Vagina (tissue), 2 donors: ENCODE results near the gene DAZAP2. TPM values are rescaled to one million over a fixed set of nuclear protein-coding genes. Genes with fewer than 3 reads are reported as not detected.

Experiments
- DNase-seq, 2 donors: peaks; one replicate each; pipeline ENCODE4 v3.0.0-alpha.2; 2017; ENCODE audit errors: extremely low spot score in 2 of 2
- H3K27ac ChIP-seq: fragments of 200-600 bp; sonication (generic); one replicate; pipeline ENCODE4 v1.5.1; 2019
- H3K27me3 ChIP-seq: fragments of 200-600 bp; sonication (generic); one replicate; pipeline ENCODE4 v1.5.1; 2019
- H3K36me3 ChIP-seq, 2 donors: fragments of 200-600 bp; sonication (generic); one replicate each; pipeline ENCODE4 v1.5.1; 2017 to 2019
- H3K4me1 ChIP-seq: fragments of 200-600 bp; sonication (generic); one replicate; pipeline ENCODE4 v1.5.1; 2019
- H3K4me3 ChIP-seq, 2 donors: fragments of 200-600 bp; sonication (generic); 1 replicate in 1 of 2; 2 replicates in 1 of 2; pipeline ENCODE4 v1.5.1; 2016 to 2019
- H3K9me3 ChIP-seq: fragments of 200-600 bp; sonication (generic); one replicate; pipeline ENCODE4 v1.5.1; 2019
- CTCF ChIP-seq, 3 experiments: fragments of 450-650 bp in 2 of 3; fragments of 200-600 bp in 1 of 3; sonication (generic) in 1 of 3; IDR thresholded peaks; one replicate each; pipeline ENCODE4 v1.5.1; 2017 to 2019; ENCODE audit warnings: antibody characterized with exemption in 3 of 3, mild to moderate bottlenecking in 2 of 3, moderate library complexity in 2 of 3
- POLR2A ChIP-seq, 2 donors: fragments of 450-650 bp; IDR thresholded peaks; one replicate each; pipeline ENCODE4 v1.6.1; 2017; ENCODE audit warnings: antibody characterized with exemption in 2 of 2, mild to moderate bottlenecking in 2 of 2, moderate library complexity in 2 of 2
- POLR2AphosphoS5 ChIP-seq, 2 donors: sonication (generic); formaldehyde crosslinking; IDR thresholded peaks; one replicate each; pipeline ENCODE4 v1.9.0; 2017; ENCODE audit warnings: antibody characterized with exemption in 2 of 2, mild to moderate bottlenecking in 2 of 2, low read depth in 1 of 2; ENCODE audit not compliant: insufficient read depth in 1 of 2
- intact Hi-C: fragments of 100-400 bp; cut with DNase I; formaldehyde crosslinking; loops from one replicate; pipeline ENCODE4 v1.15.1; 2023
- total RNA-seq: library from RNA; depleted of rRNA; stranded (reverse); fragments of >200 nt; gene quantifications from one replicate; pipeline ENCODE4 v1.2.3, GENCODE V29; 2016

The DAZAP2 gene
- total RNA-seq, 1 donor from 2014 or later = 230 TPM

GRCh38 chr12:51240971-51241370 is 2.3 kb downstream of the DAZAP2 start:
- no peak overlapping the region for H3K4me3 ChIP-seq
- no peak for DNase-seq
- intact Hi-C loops = no loop called here
- no peaks in the 10 kb centered on the region for H3K27me3 ChIP-seq
- TF ChIP-seq CTCF (IDR thresholded peaks at IDR 0.05) (no peak), POLR2AphosphoS5 (IDR thresholded peaks at IDR 0.05; ENCODE audit: insufficient read depth in 1 of 2, low read depth in 1 of 2) (no peak), POLR2A (IDR thresholded peaks at IDR 0.05) (no peak)
- no peak overlapping the region for H3K27ac ChIP-seq
- no peaks in the 10 kb centered on the region for H3K9me3 ChIP-seq
- peaks cover 31% of the 10 kb centered on the region for H3K4me1 ChIP-seq
- peaks cover 0 to 41% of the 10 kb centered on the region in 2 donors for H3K36me3 ChIP-seq

- Histone ChIP-seq H3K4me1 (peaks cover 37% of the 10 kb centered on the region), H3K36me3 (peaks cover 0 to 41% of the 10 kb centered on the region in 2 donors), H3K27ac (no peak overlapping the region), H3K27me3 (no peaks in the 10 kb centered on the region), H3K9me3 (no peaks in the 10 kb centered on the region), H3K4me3 (no peak overlapping the region)
- TF ChIP-seq POLR2A (IDR thresholded peaks at IDR 0.05) (no peak), POLR2AphosphoS5 (IDR thresholded peaks at IDR 0.05; ENCODE audit: insufficient read depth in 1 of 2, low read depth in 1 of 2) (no peak), CTCF (IDR thresholded peaks at IDR 0.05) (no peak)
- no peak for DNase-seq
- intact Hi-C loops = no loop called here
Observed at GRCh38 chr12:51242120-51242519, 3.5 kb downstream of the DAZAP2 start.

GRCh38 chr12:51242876-51243275 is 4.2 kb downstream of the DAZAP2 start:
- no peak overlapping the region for H3K4me3 ChIP-seq
- intact Hi-C loops = no loop called here
- peaks cover 45% of the 10 kb centered on the region for H3K4me1 ChIP-seq
- H3K9me3 ChIP-seq = no peaks in the 10 kb centered on the region
- DNase-seq = no peak
- H3K27me3 ChIP-seq = no peaks in the 10 kb centered on the region
- H3K27ac ChIP-seq = no peak overlapping the region
- no peak for TF ChIP-seq POLR2A (IDR thresholded peaks at IDR 0.05)
- no peak for TF ChIP-seq POLR2AphosphoS5 (IDR thresholded peaks at IDR 0.05; ENCODE audit: insufficient read depth in 1 of 2, low read depth in 1 of 2)
- TF ChIP-seq CTCF (IDR thresholded peaks at IDR 0.05) = no peak
- H3K36me3 ChIP-seq = peaks cover 0 to 41% of the 10 kb centered on the region in 2 donors

GRCh38 chr12:51244269-51244668 is 5.6 kb downstream of the DAZAP2 start:
- Histone ChIP-seq H3K36me3 (peaks cover 0 to 41% of the 10 kb centered on the region in 2 donors), H3K27ac (no peak overlapping the region), H3K27me3 (no peaks in the 10 kb centered on the region), H3K9me3 (no peaks in the 10 kb centered on the region), H3K4me1 (peaks cover 43% of the 10 kb centered on the region), H3K4me3 (no peak overlapping the region)
- DNase-seq = no peak
- no peak for TF ChIP-seq CTCF (IDR thresholded peaks at IDR 0.05)
- no peak for TF ChIP-seq POLR2AphosphoS5 (IDR thresholded peaks at IDR 0.05; ENCODE audit: insufficient read depth in 1 of 2, low read depth in 1 of 2)
- TF ChIP-seq POLR2A (IDR thresholded peaks at IDR 0.05) = no peak
- intact Hi-C loops = no loop called here

- intact Hi-C loops = no loop called here
Observed at GRCh38 chr12:51245476-51246253, 7.0 kb downstream of the DAZAP2 start.

More at GRCh38 chr12:51245476-51246253, 7.0 kb downstream of the DAZAP2 start:
- Histone ChIP-seq H3K4me1 (peaks cover 31% of the 10 kb centered on the region), H3K36me3 (peaks cover 0 to 37% of the 10 kb centered on the region in 2 donors), H3K27ac (no peak overlapping the region), H3K9me3 (no peaks in the 10 kb centered on the region), H3K27me3 (no peaks in the 10 kb centered on the region), H3K4me3 (no peak overlapping the region)
- TF ChIP-seq POLR2AphosphoS5 (IDR thresholded peaks at IDR 0.05; ENCODE audit: insufficient read depth in 1 of 2, low read depth in 1 of 2) (no peak), CTCF (IDR thresholded peaks at IDR 0.05) (no peak), POLR2A (IDR thresholded peaks at IDR 0.05) (no peak)
- no peak for DNase-seq
